ENCODE data around the gene ERCC6L2. TPM values are rescaled to one million over a fixed set of nuclear protein-coding genes. Genes with fewer than 3 reads are reported as not detected.

ERCC6L2 gene
- total RNA-seq, 1 experiment from 2014 or later, result 43.0 TPM

DNA sequence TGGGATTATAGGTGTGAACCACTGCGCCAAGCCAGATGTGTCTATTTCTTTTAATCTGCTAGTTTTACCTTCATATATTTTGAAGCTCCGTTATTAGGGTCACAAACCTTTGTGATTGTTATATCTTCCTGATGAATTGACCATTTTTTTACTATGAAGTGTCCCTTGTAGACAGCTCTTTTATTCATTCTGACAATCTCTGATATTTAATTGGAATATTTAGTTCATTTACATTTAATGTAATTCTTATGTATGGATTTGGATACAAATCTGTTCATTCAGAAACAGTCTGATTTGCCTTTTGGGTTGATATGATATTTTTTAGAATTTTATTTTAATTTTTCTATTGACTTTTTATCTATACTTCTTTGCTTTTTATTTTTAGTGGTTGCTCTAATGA, 17.2 kb downstream of the ERCC6L2 start:
- no peak overlapping the region for H3K27ac Mint-ChIP-seq
- no peaks in the 10 kb centered on the region; the same call in 1 of the 2 replicates for H3K9me3 Mint-ChIP-seq
- TF ChIP-seq HMGA2 (CRISPR knock-in tag; IDR thresholded peaks at IDR 0.05) (no peak), USF2 (CRISPR knock-in tag; IDR thresholded peaks at IDR 0.05) (no peak), CBFB (CRISPR knock-in tag; IDR thresholded peaks at IDR 0.05; ENCODE audit: low read depth) (no peak), JAZF1 (CRISPR knock-in tag; IDR thresholded peaks at IDR 0.05) (no peak), ETV6 (CRISPR knock-in tag; IDR thresholded peaks at IDR 0.05) (no peak), USF1 (CRISPR knock-in tag; IDR thresholded peaks at IDR 0.05) (no peak), ZNF416 (CRISPR knock-in tag; IDR thresholded peaks at IDR 0.05) (no peak), RELA (CRISPR knock-in tag; IDR thresholded peaks at IDR 0.05; ENCODE audit: borderline replicate concordance) (no peak), CREM (CRISPR knock-in tag; IDR thresholded peaks at IDR 0.05) (no peak), ZBTB21 (CRISPR knock-in tag; IDR thresholded peaks at IDR 0.05; ENCODE audit: borderline replicate concordance) (no peak), NR1H2 (CRISPR knock-in tag; IDR thresholded peaks at IDR 0.05) (no peak), CTCF (IDR thresholded peaks at IDR 0.05) (no peak), IRF1 (CRISPR knock-in tag; IDR thresholded peaks at IDR 0.05) (no peak), HMGXB4 (CRISPR knock-in tag; IDR thresholded peaks at IDR 0.05) (no peak), FOXK1 (CRISPR knock-in tag; IDR thresholded peaks at IDR 0.05) (no peak), GRHL2 (CRISPR knock-in tag; IDR thresholded peaks at IDR 0.05; ENCODE audit: insufficient replicate concordance, severe bottlenecking) (no peak)
- CTCF ChIA-PET, result no interaction called here
- no peaks in the 10 kb centered on the region; the same call in 1 of the 2 replicates for H3K36me3 Mint-ChIP-seq
- DNase-seq (ENCODE audit: low spot score) (no peak), ATAC-seq (no peak)
- no peak overlapping the region for H3K4me3 Mint-ChIP-seq
- no peaks in the 10 kb centered on the region for H3K4me1 Mint-ChIP-seq
- H3K27me3 Mint-ChIP-seq (ENCODE audit: low read depth), result no peaks in the 10 kb centered on the region
- POLR2A ChIA-PET, result no interaction called here

GRCh38 chr9:95896580-95896979, 21.1 kb downstream of the ERCC6L2 start:
- Mint-ChIP-seq H3K4me1 (no peaks in the 10 kb centered on the region; the same call in 1 of the 2 replicates), H3K27me3 (ENCODE audit: low read depth) (no peaks in the 10 kb centered on the region), H3K27ac (0 out of 2 replicates have a peak overlapping the region, but pooled peaks have one; percentile 46), H3K9me3 (no peaks in the 10 kb centered on the region; the same call in 1 of the 2 replicates), H3K36me3 (no peaks in the 10 kb centered on the region; the same call in 1 of the 2 replicates), H3K4me3 (no peak overlapping the region)
- TF ChIP-seq USF1 (CRISPR knock-in tag; IDR thresholded peaks at IDR 0.05), result no peak
- no peak for TF ChIP-seq ZBTB21 (CRISPR knock-in tag; IDR thresholded peaks at IDR 0.05; ENCODE audit: borderline replicate concordance)
- POLR2A ChIA-PET, result interaction anchor here (0.6 kb wide), 1 partner anchor 259 kb away, joined by 3 read pairs; no protein-coding TSS in a partner anchor
- no peak for ATAC-seq
- CTCF ChIA-PET, result no interaction called here
- no peak for DNase-seq (ENCODE audit: low spot score)

Measured in WTC11 (cell line).